Measurements from ENCODE around the gene MACROD2.

DNA sequence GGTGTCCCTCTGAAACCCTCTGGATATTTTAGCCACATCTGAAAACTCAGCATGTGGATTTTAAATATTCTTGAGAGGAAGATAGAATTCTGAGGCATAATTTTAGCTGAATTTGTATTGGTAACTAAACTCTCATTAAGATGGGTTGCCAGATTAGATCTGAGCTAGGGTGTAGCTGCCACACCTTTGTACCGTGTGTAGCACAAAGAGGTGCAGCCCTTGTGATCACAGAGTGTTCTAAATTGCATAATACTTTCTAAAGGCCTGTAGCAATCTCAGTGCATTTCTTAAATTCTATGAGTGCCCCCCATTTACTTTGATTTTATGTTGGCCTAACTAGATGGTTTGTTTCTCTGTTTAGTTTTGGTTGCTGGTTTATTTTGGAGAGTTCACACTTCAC, 289.1 kb downstream of the MACROD2 start:
- TF ChIP-seq, protein P1, sequence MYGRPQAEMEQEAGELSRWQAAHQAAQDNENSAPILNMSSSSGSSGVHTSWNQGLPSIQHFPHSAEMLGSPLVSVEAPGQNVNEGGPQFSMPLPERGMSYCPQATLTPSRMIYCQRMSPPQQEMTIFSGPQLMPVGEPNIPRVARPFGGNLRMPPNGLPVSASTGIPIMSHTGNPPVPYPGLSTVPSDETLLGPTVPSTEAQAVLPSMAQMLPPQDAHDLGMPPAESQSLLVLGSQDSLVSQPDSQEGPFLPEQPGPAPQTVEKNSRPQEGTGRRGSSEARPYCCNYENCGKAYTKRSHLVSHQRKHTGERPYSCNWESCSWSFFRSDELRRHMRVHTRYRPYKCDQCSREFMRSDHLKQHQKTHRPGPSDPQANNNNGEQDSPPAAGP (tag by site-specific recombination; IDR thresholded peaks at IDR 0.05), result no peak
- TF ChIP-seq ZFP3 (tag by site-specific recombination; IDR thresholded peaks at IDR 0.05; ENCODE audit: low read depth), result no peak
- TF ChIP-seq, protein P2, sequence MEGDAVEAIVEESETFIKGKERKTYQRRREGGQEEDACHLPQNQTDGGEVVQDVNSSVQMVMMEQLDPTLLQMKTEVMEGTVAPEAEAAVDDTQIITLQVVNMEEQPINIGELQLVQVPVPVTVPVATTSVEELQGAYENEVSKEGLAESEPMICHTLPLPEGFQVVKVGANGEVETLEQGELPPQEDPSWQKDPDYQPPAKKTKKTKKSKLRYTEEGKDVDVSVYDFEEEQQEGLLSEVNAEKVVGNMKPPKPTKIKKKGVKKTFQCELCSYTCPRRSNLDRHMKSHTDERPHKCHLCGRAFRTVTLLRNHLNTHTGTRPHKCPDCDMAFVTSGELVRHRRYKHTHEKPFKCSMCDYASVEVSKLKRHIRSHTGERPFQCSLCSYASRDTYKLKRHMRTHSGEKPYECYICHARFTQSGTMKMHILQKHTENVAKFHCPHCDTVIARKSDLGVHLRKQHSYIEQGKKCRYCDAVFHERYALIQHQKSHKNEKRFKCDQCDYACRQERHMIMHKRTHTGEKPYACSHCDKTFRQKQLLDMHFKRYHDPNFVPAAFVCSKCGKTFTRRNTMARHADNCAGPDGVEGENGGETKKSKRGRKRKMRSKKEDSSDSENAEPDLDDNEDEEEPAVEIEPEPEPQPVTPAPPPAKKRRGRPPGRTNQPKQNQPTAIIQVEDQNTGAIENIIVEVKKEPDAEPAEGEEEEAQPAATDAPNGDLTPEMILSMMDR (tag by site-specific recombination; IDR thresholded peaks at IDR 0.05), result no peak
- TF ChIP-seq ZNF473 (tag by site-specific recombination; IDR thresholded peaks at IDR 0.05), result no peak
- TF ChIP-seq ZEB2 (tag by site-specific recombination; IDR thresholded peaks at IDR 0.05), result no peak
- TF ChIP-seq, protein P3, sequence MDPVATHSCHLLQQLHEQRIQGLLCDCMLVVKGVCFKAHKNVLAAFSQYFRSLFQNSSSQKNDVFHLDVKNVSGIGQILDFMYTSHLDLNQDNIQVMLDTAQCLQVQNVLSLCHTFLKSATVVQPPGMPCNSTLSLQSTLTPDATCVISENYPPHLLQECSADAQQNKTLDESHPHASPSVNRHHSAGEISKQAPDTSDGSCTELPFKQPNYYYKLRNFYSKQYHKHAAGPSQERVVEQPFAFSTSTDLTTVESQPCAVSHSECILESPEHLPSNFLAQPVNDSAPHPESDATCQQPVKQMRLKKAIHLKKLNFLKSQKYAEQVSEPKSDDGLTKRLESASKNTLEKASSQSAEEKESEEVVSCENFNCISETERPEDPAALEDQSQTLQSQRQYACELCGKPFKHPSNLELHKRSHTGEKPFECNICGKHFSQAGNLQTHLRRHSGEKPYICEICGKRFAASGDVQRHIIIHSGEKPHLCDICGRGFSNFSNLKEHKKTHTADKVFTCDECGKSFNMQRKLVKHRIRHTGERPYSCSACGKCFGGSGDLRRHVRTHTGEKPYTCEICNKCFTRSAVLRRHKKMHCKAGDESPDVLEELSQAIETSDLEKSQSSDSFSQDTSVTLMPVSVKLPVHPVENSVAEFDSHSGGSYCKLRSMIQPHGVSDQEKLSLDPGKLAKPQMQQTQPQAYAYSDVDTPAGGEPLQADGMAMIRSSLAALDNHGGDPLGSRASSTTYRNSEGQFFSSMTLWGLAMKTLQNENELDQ (tag by site-specific recombination; IDR thresholded peaks at IDR 0.05; ENCODE audit: low read depth), result no peak
- TF ChIP-seq ZBTB8A (tag by site-specific recombination; IDR thresholded peaks at IDR 0.05), result no peak
- TF ChIP-seq ZBTB1 (tag by site-specific recombination; IDR thresholded peaks at IDR 0.05), result no peak
- TF ChIP-seq, protein P4, sequence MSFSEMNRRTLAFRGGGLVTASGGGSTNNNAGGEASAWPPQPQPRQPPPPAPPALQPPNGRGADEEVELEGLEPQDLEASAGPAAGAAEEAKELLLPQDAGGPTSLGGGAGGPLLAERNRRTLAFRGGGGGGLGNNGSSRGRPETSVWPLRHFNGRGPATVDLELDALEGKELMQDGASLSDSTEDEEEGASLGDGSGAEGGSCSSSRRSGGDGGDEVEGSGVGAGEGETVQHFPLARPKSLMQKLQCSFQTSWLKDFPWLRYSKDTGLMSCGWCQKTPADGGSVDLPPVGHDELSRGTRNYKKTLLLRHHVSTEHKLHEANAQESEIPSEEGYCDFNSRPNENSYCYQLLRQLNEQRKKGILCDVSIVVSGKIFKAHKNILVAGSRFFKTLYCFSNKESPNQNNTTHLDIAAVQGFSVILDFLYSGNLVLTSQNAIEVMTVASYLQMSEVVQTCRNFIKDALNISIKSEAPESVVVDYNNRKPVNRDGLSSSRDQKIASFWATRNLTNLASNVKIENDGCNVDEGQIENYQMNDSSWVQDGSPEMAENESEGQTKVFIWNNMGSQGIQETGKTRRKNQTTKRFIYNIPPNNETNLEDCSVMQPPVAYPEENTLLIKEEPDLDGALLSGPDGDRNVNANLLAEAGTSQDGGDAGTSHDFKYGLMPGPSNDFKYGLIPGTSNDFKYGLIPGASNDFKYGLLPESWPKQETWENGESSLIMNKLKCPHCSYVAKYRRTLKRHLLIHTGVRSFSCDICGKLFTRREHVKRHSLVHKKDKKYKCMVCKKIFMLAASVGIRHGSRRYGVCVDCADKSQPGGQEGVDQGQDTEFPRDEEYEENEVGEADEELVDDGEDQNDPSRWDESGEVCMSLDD (tag by site-specific recombination; IDR thresholded peaks at IDR 0.05), result no peak
- TF ChIP-seq ZNF274 (IDR thresholded peaks at IDR 0.05; ENCODE audit: low read length), result no peak
- no peak for TF ChIP-seq ZNF274 (tag by site-specific recombination; IDR thresholded peaks at IDR 0.05; ENCODE audit: borderline replicate concordance)
- TF ChIP-seq ZNF830 (tag by site-specific recombination; IDR thresholded peaks at IDR 0.05; ENCODE audit: low read depth), result no peak
- no peak for TF ChIP-seq ZSCAN30 (tag by site-specific recombination; IDR thresholded peaks at IDR 0.05)
